ENCODE results near the gene NPEPL1.

GRCh38 chr20:58655328-58656107 is 37.1 kb upstream of the NPEPL1 start:
- TF ChIP-seq POLR2A (IDR thresholded peaks at IDR 0.05; ENCODE audit: low read depth, low read length) (no peak), CTCF (IDR thresholded peaks at IDR 0.05; ENCODE audit: extremely low read depth in 1 of 2, insufficient read depth in 1 of 2, low read depth in 1 of 2, low read length in 2 of 2) (no peak), POLR2AphosphoS5 (IDR thresholded peaks at IDR 0.05; ENCODE audit: insufficient read depth, low read depth, low read length) (no peak), FOS (IDR thresholded peaks at IDR 0.05; ENCODE audit: borderline replicate concordance, insufficient read depth, low read length) (no peak), EZH2 (IDR thresholded peaks at IDR 0.05; ENCODE audit: borderline replicate concordance, low read depth, low read length, severe bottlenecking) (no peak), MYC (IDR thresholded peaks at IDR 0.05; ENCODE audit: low read depth, low read length) (no peak), GATA2 (IDR thresholded peaks at IDR 0.05; ENCODE audit: insufficient read depth, insufficient read length, low read depth, low read length) (no peak), JUN (IDR thresholded peaks at IDR 0.05; ENCODE audit: borderline replicate concordance, insufficient read depth, insufficient read length, low read depth) (no peak), MAX (IDR thresholded peaks at IDR 0.05; ENCODE audit: insufficient read depth, insufficient read length) (no peak)

All from endothelial cell of umbilical vein (primary cell).